T-helper 2 cell (primary cell): ENCODE measurements around the gene DHPS.
"Not testable (repeated sequence)": the region's sequence is repeated elsewhere in the genome, so short reads cannot be mapped to it uniquely, and the experiment has no call there.

Experiments
- DNase-seq, 5 experiments: peaks; one replicate each; pipeline versions ENCODE4 v3.0.0 to v3.0.0-alpha.2; 2012 to 2022
- total RNA-seq, 2 donors: gene quantifications; one replicate each; lab custom pipeline; 2026; lab: John Stamatoyannopoulos, UW

The DHPS gene
- total RNA-seq: 7.8 to 10.1 reads per million in 2 donors

- peak; percentile 64 to 99 (median 87) for DNase-seq
Measured at GRCh38 chr19:12681074-12681987, at the start of gene DHPS. DHPS (minus strand) TSS chr19:12681880; CDS start chr19:12681766, 114 bp downstream.

- no peak for DNase-seq
Measured at GRCh38 chr19:12731337-12731736, 49.7 kb upstream of the DHPS start.

- DNase-seq: no peak
Measured at GRCh38 chr19:12730064-12730463, 48.4 kb upstream of the DHPS start.

- no peak for DNase-seq
Measured at GRCh38 chr19:12727745-12728433, 46.2 kb upstream of the DHPS start.

GRCh38 chr19:12726988-12727316 is 45.3 kb upstream of the DHPS start:
- no peak for DNase-seq

- DNase-seq: not testable (repeated sequence)
Measured at GRCh38 chr19:12725612-12726011, 43.9 kb upstream of the DHPS start.

- peak in 4 of 5 experiments; percentile 38 to 84 (median 56) for DNase-seq
Measured at GRCh38 chr19:12723641-12724426, 42.2 kb upstream of the DHPS start, which contains the start of gene TNPO2. TNPO2 (minus strand) TSS chr19:12723932; CDS start chr19:12720977, 2,955 bp downstream.

- no peak for DNase-seq
Measured at GRCh38 chr19:12723381-12723640, 41.6 kb upstream of the DHPS start.

- peak; percentile 79 to 98 (median 90) for DNase-seq
Measured at GRCh38 chr19:12722566-12723380, 41.1 kb upstream of the DHPS start.

GRCh38 chr19:12721656-12722565 is 40.2 kb upstream of the DHPS start:
- DNase-seq: peak; percentile 22 to 78 (median 38)

GRCh38 chr19:12720851-12721655 is 39.4 kb upstream of the DHPS start:
- DNase-seq: peak in 1 of 5 experiments; percentile 66

- DNase-seq: no peak
Measured at GRCh38 chr19:12720296-12720695, 38.6 kb upstream of the DHPS start.

- DNase-seq: no peak
Measured at GRCh38 chr19:12715929-12716328, 34.2 kb upstream of the DHPS start.

GRCh38 chr19:12715102-12715501 is 33.4 kb upstream of the DHPS start:
- no peak for DNase-seq

GRCh38 chr19:12713304-12713703 is 31.6 kb upstream of the DHPS start:
- DNase-seq: not testable (repeated sequence)

GRCh38 chr19:12712077-12712476 is 30.4 kb upstream of the DHPS start:
- DNase-seq: not testable (repeated sequence)

GRCh38 chr19:12711187-12711586 is 29.5 kb upstream of the DHPS start:
- no peak for DNase-seq

- DNase-seq: no peak
Measured at GRCh38 chr19:12708641-12709040, 27.0 kb upstream of the DHPS start.

- DNase-seq: no peak
Measured at GRCh38 chr19:12706332-12706718, 24.6 kb upstream of the DHPS start.

- no peak for DNase-seq
Measured at GRCh38 chr19:12705654-12706331, 24.1 kb upstream of the DHPS start.
